Left lobe of liver (tissue), 2 donors: ENCODE results near the gene VIPR2. TPM values are rescaled to one million over a fixed set of nuclear protein-coding genes. Genes with fewer than 3 reads are reported as not detected.
A peak's percentile ranks its signal among the peaks of the same experiment; 100 is the strongest.
"Not testable (repeated sequence)": the region's sequence is repeated elsewhere in the genome, so short reads cannot be mapped to it uniquely, and the experiment has no call there.

Experiments used
- ATAC-seq: fragments of 200-7000 bp; cut with Tn5 transposase; one replicate; pipeline ENCODE4 v1.9.1; 2020; ENCODE audit warnings: mild to moderate bottlenecking, moderate library complexity
- DNase-seq: peaks from one replicate; pipeline ENCODE4 v3.0.0-alpha.2; 2020; ENCODE audit warnings: low spot score
- total RNA-seq: library from RNA; stranded (reverse); gene quantifications from one replicate; pipeline ENCODE4 v1.2.1, GENCODE V29; 2021
- donor health status: DM: no; HTN: no; CAD: no; lungs with moderate emphysema.
- donor health status: DM: no; HTN: yes; CAD: no.

VIPR2 gene
- total RNA-seq, 1 donor from 2014 or later = 0.28 TPM

DNA sequence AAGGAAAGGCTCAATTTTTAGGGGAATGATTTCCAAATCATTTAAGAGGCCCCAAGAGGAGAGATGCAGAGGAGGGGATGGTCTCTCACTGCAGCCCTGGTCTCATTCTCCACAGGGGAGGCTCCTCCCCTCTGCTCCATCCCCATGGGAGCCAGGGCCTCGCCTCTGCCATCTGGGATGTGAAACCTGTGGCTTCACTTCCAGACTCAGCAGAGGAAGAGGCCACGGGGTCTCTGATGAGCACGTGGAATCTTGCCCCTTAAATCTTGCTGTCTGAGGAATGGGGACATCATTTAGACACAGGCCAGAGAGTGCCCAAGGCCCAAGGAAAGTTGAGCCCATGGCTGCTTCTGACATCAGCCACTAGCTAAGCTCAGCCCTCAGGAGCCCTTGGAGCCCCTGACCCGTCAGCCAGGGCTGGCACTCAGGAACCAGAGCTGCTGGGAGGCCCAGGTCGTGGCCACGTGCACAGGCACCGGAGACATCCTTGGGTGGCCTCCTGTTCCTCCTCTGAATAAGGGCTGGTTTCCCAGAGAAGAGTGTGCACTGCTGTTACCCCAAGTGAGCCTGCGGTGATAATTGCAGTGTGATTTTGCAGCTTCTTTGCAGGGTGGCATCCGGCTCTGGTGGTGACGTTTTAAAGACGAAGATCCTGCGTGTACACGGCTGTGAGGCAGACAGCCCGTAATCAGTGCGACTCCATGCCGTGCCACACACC, 50.5 kb downstream of the VIPR2 start:
- peak; percentile 28 for DNase-seq
- ATAC-seq = no peak

DNA sequence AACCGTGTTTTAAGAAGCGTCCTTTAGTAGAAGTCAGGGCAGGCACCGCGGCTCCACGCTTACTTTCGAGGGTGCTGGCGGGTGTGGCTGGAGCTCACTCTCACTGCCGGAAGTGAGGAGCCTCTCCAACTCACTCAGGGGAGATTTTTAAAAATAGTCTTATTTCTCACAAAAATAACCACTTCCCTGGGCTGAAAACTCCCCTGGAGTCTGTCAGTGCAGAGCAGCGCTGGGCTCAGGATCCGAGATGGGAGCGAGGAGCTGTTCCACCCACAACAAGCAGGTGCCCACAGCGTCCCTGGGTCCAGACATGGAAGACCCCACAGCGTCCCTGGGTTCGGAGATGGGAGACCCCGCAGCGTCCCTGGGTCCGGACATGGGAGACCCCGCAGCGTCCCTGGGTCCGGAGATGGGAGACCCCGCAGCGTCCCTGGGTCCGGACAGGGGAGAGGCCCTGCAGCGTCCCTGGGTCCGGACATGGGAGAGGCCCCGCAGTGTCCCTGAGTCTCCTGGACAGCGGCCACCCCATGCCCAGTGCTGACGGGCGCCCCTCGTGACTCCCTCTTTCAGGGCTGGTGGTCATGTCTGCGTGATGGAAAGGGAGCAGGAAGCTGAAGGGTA, 51.2 kb downstream of the VIPR2 start:
- DNase-seq = no peak
- ATAC-seq = no peak

DNA sequence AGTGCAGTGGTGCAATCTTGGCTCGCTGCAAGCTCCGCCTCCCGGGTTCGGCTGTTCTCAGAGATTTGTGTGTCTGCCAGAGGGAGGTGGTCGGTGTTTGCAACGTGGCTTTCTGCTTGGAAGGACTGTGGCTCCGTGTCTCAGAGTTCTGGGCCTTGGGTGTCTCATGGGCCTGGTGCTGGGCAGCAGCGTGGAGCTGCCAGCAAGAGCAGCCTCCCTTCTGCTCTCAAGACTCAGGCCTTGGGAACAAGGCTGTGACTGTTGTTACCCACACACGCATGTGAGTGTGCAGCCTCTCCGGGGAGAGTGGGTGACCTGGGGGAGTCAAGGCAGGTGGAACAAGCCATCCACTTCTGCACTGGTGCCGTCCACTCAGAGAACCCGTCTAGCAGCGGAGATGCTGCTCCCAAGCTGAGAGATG, 52.0 kb downstream of the VIPR2 start:
- ATAC-seq (no peak), DNase-seq (no peak)

DNA sequence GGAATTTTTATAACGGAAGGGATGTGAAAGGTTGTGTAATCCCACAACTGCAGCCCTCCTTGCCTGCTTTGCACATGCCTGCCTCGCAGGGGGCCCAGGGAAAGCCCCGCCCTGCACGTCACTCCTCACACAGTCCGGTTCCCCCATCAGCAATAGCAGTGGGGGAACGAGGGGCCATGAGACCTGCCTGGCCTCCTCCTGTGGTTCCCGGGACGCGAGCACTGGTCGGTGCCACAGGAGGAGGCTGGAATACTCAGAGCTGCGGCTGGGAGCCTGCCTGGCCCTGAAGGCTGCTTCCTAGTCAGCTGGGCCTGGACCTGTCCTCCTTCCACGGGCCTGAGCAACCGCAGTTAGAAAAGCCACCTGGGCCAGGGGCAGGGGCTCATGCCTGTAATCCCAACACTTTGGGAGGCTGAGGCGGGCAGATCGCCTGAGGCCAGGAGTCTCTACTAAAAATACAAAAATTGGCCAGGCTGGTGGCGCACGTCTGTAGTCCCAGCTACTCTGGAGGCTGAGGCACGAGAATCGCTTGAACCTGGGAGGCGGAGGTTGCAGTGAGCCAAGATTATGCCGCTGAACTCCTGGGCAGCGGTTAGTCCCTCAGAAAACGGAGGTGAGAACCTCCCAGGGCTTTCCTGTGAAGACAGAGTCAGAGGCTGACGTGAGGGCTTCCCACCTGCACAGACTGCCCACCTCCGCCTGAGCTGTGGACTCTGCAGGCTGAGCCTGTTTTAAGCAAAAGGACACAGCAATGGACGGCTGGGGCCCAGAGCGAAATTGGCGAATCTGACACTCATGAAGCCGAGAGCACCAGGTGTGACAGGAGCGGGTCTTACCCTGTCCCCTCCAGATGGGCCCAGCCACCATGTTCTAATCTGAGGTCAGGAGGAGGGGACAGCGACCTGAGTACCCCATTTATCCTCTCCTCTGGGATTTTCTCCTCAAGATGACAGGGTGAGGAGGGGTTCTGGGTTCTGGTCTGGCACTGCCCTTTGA, 52.9 kb downstream of the VIPR2 start:
- DNase-seq = peak; percentile 34
- ATAC-seq = no peak

DNA sequence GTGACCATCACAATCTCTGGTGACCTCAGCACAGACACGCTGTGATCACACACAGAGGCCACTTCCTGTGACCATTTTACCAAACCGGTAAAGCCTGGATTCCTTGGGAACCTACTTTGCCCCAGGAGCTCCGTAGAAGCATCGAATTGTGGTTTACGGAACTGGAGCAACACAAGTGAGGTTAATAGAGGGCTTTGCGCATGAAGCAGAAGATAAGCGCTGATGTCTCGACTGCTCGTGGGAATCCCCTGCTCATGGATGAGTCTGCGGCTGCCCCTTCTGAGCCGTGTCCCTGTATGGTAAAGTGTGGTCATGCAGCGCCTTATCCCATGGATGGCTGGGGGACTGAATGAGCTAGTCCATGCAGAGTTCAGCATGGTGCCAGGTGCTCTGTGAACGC, 53.6 kb downstream of the VIPR2 start:
- peak; percentile 22 for DNase-seq
- ATAC-seq = no peak

DNA sequence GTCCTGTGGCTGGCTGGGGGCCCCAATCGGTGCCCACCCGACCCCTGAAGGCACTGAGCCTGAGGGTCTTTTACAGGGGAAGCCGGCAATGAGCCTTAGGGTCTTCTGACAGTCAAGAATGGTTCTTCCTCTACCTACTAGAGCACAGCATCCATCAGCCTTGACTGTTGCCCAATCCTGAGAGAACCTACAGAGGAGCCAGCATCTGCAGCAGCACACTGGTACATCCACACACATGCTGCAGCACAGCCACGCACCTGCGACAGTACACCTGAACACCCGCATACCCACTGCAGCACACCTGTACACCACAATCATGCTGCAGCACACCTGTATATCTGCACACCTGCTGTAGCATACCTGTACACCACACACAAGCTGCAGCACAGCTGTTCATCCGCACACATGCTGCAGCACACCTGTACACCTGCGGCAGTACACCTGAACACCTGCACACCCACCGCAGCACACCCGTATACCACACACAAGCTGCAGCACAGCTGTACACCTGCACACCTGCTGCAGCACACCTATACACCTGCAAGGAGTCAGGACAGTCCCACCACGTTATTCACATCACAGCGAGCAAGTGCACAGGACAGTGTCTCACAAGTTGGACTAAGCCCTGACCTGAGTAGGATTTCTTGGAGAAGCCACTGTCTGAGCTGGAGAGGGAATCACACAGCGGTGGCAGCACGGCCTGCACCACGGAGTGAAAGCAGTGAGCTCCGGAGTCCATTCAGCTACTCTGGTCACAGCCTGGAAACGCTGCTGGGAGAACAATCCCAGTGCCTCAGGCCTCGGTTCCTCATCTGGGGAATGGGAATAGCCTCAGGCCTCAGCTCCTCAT, 56.4 kb downstream of the VIPR2 start:
- DNase-seq (peak; percentile 10), ATAC-seq (no peak)

DNA sequence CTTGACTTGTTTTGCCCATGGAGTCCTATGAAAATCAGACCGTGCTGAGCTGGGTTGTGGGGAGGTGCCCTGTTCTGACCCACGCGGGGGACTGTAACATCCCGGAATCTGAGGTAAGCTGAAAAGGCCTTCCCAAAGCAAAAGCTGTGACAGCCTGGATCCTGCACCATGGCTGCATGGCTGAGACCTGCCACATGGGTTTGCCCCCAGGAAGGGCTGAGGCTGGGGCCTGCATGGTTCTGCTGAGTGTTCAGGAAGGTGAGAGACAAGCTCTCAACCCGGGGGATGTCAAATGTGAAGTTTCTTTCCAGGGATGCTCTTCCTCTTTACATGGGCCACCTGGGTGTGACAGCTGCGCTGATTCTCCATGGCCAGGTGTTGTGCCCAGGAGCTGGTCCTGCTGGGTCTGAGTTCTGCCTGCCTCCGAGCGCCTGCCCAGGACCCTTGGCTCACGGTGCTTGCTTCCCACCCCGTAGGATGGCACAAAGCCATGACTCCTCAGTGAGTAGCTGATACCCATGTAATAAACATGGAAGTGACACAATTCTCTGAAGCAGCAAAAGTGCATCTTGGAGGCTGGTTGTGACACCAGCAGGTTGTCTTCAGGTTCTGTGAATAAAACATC, 58.3 kb downstream of the VIPR2 start:
- peak; percentile 33 for DNase-seq
- ATAC-seq = no peak

DNA sequence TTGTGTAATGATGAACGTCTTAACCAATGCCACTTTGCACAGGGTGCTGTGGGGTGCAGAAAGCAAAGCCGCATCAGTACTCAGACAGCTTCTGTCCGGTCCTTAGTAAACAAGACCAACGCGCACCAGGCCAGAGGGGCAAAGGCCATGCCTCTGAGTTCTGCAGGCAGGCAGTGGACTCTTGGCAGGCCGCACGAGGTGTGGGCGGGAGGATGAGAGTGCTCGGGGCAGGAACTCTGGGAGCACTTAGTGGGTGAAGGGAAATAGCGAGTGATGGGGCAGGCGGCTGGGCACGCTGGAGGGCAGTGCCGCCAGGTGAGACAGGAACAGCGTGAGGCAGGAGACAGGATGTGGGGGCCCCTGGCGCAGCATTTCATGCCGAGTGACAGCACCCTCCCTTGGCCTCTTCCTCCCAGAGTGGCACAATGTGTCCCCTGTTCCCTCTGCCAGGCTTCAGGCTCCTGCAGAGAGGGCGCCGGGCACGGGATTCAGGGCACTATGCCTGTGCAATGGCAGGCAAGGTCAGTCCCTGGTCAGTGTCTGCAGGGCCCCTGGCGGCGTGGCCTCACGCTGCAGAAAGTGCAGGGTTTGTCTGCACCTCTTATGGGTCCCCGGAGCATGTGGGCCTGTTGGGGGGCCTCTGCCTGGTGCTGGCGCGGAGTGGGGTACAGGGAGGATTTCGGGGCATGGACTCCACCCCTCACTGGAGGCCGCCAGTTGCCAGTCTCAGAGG, 60.4 kb downstream of the VIPR2 start:
- DNase-seq (peak; percentile 89), ATAC-seq (peak; percentile 98)

DNA sequence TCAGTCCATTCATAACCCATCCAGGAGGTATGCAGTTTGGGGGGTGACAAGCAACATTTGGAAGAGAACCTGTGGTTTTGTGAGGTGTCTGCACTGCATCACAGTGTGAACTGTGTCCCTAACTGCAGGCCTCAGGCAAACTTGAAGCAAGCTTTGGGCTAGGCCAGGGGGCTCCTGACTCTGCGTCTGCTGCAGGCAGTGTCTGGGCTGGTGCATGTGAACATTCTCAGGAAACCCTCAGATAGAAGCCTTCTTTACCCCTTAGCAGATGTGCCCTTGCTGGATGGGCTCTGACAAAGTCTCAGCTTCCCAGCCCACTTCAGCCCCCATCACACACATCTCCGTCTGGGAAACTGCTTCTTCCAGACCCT, 61.0 kb downstream of the VIPR2 start:
- no peak for ATAC-seq
- no peak for DNase-seq

DNA sequence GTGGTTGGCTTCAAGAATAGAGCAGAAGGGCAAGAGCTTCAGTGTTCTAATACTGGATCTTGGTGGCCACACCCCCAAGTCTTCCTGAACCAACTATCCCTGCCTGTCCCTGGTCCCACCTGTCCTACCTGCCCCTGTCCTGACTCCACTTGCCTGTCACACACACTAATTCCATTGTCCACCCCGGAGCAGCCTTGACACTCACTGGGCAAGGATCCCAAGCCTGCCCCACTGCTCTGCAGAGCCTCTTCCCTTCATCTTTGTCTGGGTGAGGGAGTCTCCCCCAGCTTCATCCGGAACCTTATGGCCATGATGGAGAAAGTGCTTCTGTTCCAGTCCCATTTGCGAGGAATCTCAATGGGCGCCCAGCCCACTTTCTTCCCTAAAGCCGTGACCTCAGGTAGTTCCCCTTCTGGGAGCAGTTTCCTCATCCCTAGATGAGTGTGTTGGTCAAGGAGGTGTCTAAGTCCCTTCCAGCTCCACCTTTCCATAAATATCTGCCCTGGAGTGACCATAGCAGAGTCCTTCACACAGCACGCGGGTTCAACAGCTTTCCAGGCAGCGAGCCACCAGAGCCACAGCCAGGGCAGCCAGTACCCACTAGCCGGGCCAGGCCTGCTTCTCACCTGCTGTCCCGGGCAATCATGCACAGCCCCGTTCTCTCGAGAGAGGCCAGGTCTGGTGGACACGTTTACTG, 61.5 kb downstream of the VIPR2 start:
- DNase-seq (peak; percentile 58), ATAC-seq (peak; percentile 66)

DNA sequence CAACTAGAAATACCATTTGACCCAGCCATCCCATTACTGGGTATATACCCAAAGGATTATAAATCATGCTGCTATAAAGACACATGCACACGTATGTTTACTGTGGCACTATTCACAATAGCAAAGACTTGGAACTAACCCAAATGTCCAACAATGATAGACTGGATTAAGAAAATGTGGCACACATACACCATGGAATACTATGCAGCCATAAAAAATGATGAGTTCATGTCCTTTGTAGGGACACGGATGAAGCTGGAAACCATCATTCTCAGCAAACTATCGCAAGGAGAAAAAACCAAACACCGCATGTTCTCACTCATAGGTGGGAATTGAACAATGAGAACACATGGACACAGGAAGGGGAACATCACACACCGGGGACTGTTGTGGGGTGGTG, 62.6 kb downstream of the VIPR2 start:
- ATAC-seq, DNase-seq: not testable (repeated sequence)

DNA sequence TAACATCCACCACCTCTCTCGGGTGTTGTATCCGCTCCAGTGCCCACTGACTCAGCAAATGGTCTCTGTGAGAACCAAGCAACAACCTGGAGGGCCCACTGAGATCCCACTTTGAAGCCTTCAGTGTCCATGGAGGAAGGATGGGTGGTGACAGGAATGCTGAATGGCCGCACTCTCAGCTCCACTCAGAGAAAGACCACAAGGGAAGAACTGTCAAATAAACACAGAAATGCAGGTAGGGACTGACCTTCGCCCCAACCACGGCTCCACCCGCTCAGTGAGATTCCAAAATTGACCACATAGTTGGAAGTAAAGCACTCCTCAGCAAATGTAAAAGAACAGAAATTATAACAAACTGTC, 65.8 kb downstream of the VIPR2 start:
- DNase-seq (peak; percentile 21), ATAC-seq (no peak)

DNA sequence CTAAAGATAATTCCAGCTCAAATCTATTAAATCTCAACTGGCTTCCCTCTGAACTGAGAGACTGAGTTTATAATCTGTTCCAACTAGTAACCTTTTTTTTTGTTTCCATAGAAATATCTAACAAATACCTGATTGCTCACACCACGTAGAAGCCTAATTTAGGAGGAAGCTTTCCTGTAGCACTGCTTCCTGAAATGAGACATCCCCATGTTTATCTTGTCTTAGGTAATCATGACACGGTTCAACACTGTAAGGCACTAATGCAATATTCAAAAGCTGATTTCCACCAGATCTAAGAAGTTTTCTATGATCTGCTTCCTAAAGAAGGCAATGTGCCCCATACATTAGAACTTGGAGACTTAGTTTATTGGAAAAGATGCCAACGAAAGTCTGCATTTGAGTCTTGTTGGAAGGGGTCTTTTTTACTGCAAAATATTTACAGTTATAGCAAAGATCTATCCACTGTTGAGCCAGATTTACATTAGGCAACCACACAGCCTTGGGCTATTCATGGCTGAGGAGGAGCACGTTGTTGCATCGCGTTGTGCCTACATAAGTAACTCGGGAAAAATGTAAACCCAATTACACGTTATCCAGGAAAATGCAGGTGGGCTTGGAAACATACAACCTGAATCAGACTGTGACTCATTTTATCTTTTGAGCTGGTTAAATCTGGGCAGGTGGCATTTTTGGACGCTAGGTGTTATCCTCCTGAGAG, 66.3 kb downstream of the VIPR2 start:
- DNase-seq = peak; percentile 2
- no peak for ATAC-seq

DNA sequence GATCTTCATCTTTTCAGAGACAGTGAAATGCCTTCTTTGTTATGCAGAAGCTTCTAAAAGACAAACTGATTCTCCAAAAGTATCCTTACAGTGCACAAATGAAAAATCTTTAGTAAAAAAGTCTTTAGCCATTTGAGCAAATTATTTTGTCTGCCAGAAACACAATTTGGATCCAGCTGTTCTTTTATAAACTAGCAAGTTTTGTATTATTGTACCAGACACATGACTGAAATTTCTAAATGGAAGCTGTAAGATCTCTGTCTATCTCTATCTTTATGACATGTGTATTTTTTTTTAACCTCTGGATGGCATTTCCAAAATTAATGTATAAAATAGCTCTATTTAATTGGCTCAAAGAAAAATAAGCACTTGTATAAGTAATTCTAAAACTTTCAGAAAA, 68.3 kb downstream of the VIPR2 start:
- DNase-seq (no peak), ATAC-seq (no peak)

DNA sequence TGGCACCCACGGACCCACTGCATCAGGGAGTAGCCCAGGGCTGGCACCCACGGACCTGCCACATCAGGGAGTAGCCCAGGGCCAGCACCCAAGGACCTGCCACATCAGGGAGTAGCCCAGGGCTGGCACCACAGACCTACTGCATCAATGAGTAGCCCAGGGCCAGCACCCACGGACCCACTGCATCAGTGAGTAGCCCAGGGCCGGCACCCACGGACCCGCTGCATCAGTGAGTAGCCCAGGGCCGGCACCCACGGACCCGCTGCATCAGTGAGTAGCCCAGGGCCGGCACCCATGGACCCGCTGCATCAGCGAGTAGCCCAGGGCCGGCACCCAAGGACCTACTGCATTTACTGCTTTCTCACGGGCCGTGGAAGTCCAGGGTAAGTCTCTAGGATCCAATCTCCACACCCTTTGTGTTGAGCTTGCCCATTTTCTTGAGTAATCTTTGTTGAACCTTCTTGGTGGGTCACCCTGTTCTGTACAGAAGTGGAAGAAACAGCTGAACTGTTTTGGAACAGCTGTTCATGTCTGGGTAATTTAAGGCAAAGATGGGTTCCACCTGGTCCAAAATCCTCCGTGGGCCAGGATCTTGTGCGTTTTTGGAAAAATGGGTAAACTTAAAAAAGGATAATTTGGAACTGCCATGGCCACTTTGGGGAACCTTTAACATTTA, 69.0 kb downstream of the VIPR2 start:
- DNase-seq (no peak), ATAC-seq (no peak)

DNA sequence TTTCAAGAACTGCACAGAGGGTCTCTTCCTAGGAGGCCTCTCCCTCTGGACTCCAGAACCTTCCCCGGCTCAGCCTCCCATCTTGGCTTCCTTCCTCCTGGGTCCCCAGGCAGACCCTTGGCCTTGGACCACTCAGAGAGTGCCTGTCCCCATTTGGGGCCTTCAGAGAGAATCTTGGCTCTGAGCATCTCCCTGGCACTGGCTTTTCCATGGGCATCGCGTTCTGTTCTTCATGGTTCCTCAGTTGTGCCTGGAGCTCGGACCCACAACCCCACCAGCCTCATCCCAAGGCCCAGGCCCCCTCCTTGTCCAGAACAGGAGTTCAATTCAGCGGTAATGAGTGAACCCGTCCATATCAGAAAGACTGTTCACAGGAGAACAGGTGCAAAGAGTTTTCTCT, 73.4 kb downstream of the VIPR2 start:
- ATAC-seq = no peak
- no peak for DNase-seq

DNA sequence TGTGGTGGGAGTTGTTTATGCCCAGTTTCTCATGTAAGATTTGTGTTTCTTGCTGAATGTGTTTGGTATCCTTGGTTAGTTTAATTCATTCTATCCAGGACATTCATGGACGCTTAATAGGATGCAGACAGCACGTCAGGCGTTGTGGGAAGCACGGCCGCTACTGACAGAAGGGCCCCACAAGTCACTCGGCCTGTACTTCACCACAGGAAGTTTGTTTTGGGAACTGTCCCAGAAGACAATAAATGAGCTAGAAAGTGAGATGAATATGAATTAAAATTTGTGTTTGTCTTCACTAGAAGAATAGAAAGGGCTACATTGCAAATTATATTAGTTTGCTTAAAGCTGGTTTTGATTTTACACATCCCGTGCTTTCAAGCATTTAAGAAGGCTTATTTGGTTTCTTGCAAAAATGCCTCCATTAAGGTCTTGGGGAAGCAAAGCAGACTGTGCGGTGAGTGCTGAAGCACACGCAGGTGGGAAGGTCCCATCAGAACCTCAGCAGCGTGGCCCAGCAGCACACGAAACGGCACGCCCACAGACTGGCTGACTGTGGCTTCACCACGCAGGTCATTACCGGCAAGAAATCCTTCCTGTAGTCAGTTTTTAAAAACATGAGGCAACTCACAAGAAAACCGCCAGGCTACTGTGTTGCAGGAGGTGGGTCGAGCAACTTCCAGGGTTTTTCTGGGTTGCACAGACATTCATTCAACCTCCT, 74.1 kb downstream of the VIPR2 start:
- ATAC-seq = no peak
- no peak for DNase-seq
